GM21515 (cell line): Measurements from ENCODE around the gene SIX1.

Source experiments
- ATAC-seq: cut with Tn5 transposase; IDR thresholded peaks from one replicate; pipeline ENCODE4 v1.9.1; 2021; ENCODE audit not compliant: unreplicated experiment

Gene SIX1

DNA sequence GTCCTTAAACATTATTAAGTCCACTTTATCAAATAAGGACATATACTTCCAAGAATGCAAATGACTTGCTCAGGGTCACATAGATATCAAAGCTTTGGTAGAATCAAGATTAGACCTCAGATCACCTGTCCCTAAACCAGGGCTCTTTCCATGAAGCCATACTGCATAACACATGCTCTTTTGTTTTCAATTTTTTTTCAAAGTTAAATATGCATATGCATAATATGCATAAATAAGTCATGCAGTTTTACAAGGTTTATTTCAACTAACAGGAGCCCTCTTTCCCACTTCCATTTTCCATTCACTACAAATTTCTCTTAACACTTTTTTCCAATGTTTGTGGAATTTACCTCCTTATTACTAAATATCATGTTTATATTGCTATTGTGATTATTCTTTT is 53.1 kb downstream of the SIX1 start:
- no peak for ATAC-seq

GRCh38 chr14:60594062-60594461 is 55.2 kb downstream of the SIX1 start:
- no peak for ATAC-seq
